Coronary artery (tissue), 2 donors: ENCODE measurements around the gene MEF2C.

Experiments used
- DNase-seq: peaks from one replicate; pipeline ENCODE4 v3.0.0-alpha.2; 2017; ENCODE audit warnings: low spot score
- H3K27ac ChIP-seq, 2 donors: fragments of 200-600 bp; sonication (generic); one replicate each; pipeline ENCODE4 v1.5.1; 2016 to 2019
- H3K4me3 ChIP-seq: fragments of 200-600 bp; sonication (generic); 2 replicates; pipeline ENCODE4 v1.5.1; 2016; ENCODE audit warnings: mild to moderate bottlenecking, moderate library complexity
- CTCF ChIP-seq: fragments of 200-600 bp; sonication (generic); IDR thresholded peaks from one replicate; pipeline ENCODE4 v1.5.1; 2019; ENCODE audit warnings: antibody characterized with exemption

MEF2C gene

DNA sequence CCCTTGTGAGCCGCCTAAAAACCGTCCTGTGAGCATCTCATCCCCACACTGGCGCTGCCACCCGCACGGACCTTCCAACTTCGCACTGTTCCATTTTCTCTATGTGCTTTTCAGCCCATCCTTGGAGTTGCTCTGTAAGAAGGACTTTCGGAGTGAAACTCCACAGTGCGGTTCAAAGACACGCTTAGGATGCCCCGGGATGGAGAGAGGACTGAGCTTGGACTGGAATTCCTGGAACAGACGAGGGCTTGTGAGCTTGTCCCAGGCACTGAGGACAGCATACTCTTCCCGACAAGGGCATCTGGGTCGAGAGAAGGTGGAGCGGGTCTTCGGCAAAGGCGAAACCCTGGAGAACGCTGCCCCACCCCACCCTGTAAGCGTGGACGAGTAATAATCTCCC is 187.8 kb downstream of the MEF2C start:
- no peak overlapping the region for H3K27ac ChIP-seq
- H3K4me3 ChIP-seq = no peak overlapping the region
- no peak for DNase-seq
- no peak for TF ChIP-seq CTCF

DNA sequence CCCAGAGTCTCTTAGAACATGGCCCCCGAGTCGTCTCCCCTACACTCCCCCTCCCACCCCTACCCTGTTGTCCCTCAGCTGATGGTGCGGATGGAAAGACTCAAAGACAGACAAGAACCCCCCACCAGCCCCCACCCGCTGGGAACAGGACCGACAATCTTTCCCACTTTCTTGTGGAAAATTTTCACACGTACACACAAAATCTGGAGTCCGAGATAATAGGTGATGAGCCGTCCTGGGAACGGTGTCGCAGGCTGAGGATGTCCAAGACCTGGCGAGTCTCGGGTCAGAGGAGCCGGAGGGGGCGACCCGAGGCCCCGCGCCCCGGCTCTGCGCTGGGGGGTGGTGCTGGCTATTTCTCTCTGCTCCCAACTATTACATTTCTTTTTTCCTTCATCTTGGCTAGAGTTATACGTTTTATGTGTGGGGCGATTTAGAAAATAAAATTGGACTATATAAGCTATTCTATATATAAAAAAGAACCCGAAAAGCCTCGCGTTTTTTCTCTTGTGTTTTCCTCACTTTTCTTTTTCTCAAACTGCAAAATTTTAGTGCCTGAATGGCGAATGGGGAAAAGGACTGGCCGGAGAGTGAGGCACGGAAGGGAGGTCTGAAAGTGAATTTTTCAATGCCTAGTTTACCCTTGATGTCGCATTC is 188.8 kb downstream of the MEF2C start:
- TF ChIP-seq CTCF = no peak
- no peak for DNase-seq
- H3K27ac ChIP-seq = no peak overlapping the region
- no peak overlapping the region for H3K4me3 ChIP-seq

- no peak for TF ChIP-seq CTCF
- Histone ChIP-seq H3K27ac (no peak overlapping the region), H3K4me3 (no peak overlapping the region)
- DNase-seq = no peak
These were observed 189.7 kb downstream of the MEF2C start for GRCh38 chr5:88693071-88693932.

DNA sequence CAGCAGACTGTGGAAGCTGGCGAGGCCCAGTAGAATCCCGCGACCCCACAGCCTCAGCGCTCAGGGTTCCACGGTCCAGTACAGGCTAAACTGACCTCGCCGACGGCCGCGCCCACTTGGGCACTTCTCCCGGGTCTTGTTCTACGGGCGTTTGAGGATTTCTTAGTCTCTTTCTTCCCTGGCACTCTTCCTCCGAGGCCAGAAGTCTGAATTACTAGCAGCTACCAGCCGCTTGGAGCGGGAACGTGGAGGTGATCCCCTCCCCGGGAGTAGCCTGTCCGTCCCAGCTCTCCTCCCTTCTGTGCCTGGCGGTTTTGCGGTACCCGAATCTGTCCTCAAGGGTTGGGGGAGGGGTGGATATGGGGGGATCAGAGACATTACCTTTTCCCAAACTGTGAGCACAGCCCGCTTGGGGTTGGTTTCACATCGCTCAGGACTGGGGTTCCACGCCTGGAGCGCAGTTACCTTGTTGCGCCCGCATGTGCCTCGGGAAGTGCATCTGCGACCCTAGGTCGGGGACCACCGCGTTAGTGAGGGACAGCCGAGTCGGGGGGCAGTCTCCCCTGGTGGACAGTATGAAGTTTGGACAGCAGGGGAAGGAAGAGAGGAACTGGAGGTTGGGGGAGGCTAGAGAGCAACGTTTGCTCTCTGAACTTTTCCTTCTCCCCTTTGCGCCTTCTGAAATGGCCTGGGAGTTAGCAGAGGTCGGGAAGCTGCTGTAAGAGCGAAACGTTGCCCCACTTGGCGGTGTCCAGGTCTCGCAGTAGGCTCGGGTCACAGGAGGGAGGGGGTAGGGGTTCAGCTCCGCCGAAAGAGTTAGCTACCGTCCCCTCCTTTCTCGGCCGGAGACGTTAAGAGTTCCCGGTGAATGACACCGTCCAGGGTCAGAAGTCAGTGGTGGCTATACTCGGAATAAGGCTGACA is 190.8 kb downstream of the MEF2C start:
- Histone ChIP-seq H3K27ac (no peak overlapping the region), H3K4me3 (peak overlapping the region; percentile 46)
- DNase-seq = no peak
- no peak for TF ChIP-seq CTCF

- Histone ChIP-seq H3K4me3 (peak overlapping the region; percentile 64), H3K27ac (no peak overlapping the region)
- TF ChIP-seq CTCF = no peak
- no peak for DNase-seq
These were observed 191.8 kb downstream of the MEF2C start for GRCh38 chr5:88691230-88691582.

GRCh38 chr5:88690409-88691229 is 192.4 kb downstream of the MEF2C start:
- peak overlapping the region; percentile 64 for H3K4me3 ChIP-seq
- DNase-seq = no peak
- no peak overlapping the region for H3K27ac ChIP-seq
- TF ChIP-seq CTCF = peak; percentile 87
